A172 (cell line): ENCODE results near the gene TCN2. TPM values are rescaled to one million over a fixed set of nuclear protein-coding genes. Genes with fewer than 3 reads are reported as not detected.
A peak's percentile ranks its signal among the peaks of the same experiment; 100 is the strongest.
"Not testable (repeated sequence)": the region's sequence is repeated elsewhere in the genome, so short reads cannot be mapped to it uniquely, and the experiment has no call there.

Source experiments
- DNase-seq: peaks from one replicate; pipeline ENCODE4 v3.0.0-alpha.2; 2015; ENCODE audit warnings: low spot score
- total RNA-seq: library from RNA; depleted of rRNA; stranded (reverse); fragments of >200 nt; shearing (Covaris generic); gene quantifications from 2 replicates; pipeline ENCODE4 v1.2.3, GENCODE V29; 2014

TCN2 gene
- total RNA-seq, 1 experiment from 2014 or later, result 6.6 TPM

DNA sequence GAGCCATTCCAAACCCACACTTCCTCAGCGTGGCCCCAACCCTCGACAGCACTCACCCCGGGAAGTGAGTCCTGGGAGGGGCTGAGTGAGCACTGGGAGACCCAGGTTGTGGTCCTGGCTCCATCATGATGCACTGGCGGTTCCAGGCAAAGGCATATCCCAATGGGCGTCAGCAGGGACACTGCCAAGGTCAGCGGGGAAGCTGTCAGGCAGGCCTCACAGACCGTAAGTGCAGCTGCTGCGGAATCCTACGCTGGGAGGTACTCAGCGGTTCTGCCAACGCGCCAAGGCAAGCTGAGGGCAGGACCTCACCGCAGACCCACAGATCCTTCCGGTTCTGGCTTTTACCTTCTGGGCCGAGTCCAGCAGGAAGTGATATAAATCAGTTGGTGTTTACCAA, 31.1 kb upstream of the TCN2 start:
- peak; percentile 32 for DNase-seq

DNA sequence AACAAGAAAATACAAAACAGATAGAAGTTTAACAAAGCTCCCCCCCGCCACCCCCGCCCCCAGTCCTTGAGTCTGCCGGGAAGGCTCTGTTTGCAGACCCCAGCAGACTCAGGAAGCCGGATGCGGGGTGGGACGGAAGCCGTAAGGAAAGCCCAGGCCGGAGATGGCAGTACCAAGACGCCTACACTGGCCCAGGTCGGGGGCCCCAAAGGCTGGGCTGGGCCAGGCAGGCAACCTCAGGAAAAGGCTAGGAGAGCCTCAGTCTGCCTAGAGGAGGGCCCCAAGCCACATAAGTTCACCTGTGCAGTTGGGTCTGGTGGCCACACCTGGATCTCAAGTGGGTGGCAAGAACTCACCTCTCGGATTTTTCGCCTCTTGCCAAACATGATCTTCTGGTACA, 28.5 kb upstream of the TCN2 start:
- no peak for DNase-seq

DNA sequence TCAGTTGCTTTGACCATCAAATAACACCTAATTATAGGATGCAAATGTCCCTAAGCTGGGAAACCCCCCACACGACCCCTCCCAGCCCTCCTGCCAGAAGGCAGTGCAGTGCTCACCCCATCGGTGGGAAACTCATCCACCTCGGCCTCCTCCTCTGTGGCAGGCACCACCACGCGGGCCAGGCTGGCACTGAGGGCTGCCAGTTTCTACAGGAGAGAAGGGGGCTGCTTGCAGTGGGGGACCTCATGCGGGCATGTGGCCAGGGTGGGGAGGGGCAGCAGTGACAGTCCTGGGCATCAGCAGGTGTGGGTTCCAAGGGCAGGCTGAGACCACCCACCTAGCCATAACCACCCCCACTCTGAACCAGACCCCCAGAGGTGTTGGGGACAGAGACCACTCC, 26.1 kb upstream of the TCN2 start:
- no peak for DNase-seq

DNA sequence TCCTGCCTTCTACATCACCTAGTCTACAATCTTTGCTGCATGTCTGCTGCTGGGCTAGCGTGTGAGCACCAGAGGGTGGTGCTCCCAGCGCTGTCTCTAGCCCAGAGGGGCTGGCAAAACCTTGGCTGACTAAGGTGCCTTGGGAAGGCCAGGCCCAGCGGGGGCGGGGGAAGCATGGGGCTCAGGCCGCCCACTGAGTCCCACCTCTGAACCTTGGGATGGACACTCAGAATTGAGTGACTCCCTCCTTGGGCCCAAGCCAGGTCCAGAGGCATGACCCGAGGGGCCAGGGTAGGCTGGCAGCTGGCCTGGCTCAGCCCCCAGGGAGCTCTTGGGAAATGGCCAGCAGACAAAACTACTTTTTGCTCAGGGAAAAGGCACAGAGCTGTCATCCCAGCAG, 24.9 kb upstream of the TCN2 start:
- DNase-seq, result no peak

DNA sequence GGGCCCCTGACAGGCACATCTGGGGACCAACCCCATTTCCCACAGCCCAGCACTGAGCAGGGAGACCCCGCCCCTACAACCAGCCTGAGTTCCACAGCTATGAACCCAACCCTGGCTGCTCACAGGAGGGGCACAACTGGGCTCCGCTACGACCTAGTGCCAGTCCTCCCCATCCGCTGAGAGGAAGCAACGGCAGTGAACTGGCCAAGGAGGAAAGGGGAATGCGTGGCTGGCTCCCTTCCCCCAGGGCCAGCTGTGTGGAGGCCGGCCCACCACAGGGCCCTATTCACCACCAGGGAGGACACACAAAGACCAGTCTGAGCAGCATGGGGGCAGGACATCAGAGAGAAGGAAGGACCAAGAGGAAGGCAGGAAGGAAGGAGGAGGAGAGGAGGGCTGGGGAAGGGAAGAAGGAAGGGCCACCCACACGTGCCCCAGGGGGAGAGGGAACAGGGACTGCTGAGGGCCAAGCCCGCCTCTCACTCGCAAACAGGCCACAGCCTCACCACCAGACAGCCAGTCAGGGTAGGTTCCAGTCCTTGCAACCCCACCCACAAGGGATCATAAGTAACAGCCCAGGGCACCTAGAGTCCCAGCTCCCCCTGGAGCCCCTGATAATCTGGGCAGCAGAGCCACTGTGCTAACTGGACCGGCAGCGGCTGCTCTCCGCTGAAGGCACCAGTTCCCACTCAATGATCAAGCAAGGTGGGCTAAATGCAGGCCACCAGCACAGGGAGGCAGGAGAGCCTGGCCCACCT, 24.0 kb upstream of the TCN2 start:
- DNase-seq, result no peak

DNA sequence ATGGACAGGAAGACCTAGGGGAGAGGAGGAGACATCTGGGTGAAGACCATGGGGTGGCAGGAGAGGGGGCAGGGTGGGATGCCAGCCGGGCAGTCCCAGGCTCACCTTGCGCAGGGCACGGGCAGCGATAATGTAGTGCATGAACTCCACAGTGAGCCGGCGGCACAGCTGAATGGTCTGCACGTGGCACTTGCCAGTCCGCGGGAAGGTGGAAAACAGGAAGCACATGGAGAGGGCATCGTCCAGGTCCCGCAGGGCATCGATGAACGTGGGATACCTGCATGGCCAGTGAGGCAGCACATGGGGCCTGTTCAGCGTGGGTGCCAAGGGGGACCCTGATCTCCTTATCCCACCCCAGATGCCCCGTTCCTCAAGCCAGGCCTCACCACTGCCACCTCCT, 22.5 kb upstream of the TCN2 start:
- DNase-seq, result no peak

DNA sequence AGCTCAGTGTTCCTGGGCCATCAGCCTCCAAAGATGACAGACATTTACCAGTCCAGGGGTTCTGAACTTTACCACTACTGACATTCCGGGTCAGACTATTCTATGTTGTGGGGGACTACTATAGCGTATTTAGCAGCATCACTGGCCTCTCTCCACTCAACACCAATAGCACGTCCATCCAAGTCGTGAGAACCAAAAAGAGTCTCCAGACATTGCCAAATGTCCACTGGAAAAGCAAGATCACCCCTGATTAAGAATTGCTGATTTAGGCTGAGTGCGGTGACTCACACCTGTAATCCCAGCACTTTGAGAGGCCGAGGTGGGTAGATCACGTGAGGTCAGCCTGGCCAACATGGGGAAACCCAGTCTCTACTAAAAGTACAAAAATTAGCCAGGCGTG, 20.6 kb upstream of the TCN2 start:
- no peak for DNase-seq

DNA sequence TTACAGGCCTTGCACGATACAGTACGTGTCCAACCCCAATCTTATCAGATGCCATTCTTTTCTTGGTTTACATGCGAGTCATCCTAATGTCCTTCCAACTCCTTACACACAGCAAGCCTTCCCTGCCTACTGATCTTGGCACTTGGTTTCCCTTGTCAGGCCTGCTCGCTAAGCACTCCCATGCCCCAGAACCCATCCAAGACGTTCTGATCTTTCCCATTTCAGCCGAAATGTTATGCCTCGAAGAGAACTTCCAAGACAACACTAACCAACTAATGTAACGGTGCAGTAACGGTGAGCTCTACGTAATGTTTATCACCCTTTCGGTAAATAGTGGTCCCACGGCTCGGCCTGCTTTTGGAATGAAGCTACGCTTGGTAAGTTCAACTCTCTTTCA, 15.8 kb upstream of the TCN2 start:
- DNase-seq, result no peak

DNA sequence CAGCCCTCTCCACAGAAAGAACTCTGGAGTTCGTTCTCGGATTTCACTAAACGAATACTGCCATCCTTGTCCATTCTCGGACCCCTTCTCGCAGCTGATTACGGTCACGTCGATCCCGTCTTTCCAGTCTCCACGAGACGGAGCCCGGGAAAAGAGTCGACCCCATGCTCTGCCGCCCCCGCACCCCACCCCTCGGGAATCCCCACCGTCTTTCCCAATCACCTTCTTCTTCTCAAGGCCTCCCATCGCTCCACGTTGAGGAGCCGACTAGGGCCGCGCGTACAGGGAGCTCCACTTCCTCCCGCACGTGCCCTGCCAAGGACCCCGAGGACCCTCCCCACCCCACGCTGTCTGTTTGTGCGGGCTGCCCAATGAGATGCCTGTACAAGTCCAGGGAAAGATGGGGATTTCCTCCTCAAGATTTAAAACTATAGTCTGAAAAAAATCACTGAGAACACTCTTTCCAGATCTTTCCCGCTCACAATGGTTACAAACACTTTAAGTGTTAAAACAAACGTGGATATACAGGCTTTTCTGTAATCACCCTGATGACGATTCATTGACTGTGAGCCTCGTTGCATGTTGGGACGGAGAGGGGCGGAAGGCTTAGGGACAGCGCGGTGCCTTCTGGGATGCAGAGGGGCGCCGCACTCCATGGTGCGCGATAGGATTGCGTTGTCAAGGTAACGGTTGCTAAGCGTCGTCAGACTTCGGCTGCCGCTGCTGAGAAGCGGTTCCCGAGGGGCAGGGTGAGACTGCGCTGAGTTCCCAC, 15.2 kb upstream of the TCN2 start, which contains the start of gene PES1:
PES1 (minus strand) TSS at position 323 of the 772 bp plus-strand sequence; CDS start at position 246, 77 bp downstream.
- peak; percentile 91 for DNase-seq

DNA sequence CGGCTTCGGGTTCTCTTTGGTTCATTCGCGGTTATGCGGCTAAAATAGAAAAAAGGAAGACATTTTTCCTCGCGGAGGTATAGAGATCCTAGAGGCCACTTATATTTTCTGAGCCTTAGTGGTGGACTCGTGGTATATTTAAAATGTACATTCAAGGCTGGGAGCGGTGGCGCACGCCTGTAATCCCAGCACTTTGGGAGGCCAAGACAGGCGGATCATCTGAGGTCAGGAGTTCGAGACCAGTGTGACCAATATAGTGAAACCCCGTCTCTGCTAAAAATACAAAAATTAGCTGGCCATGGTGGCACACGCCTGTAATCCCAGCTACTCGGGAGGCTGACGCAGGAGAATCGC, 14.6 kb upstream of the TCN2 start:
- DNase-seq, result not testable (repeated sequence)

DNA sequence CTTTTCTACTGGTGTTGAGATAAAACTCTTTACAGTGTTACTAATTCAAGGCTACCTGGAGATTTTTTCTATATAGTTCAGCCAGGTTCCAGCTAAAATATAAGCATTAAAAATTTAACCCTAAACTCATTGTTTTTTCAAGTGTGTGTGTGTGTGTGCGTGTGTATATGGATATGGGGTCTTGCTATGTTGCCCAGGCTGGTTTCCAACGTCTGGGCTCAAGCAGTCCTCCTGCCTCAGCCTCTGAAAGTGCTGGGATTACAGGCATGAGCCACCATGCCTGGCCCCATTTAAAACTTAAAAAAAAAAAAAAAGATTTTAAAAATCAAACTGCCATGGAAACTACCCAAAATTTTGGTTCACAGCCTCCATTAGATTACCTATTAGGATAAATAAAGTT, 10.8 kb upstream of the TCN2 start:
- DNase-seq, result no peak

DNA sequence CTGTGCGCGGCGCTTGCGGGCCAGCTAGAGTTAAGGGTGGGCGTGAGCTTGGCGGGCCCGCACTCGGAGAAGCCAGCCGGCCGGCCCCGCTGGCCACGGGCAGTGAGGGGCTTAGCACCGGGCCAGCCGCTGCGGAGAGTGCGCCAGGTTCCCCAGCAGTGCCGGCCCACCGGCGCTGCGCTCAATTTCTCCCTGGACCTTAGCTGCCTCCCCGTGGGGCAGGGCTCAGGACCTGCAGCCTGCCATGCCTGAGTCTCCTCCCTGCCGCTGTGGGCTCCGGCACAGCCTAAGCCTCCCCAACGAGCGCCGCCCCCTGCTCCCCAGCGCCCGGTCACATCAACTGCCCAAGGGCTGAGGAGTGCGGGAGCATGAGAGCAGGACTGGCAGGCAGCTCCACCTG, 10.1 kb upstream of the TCN2 start:
- DNase-seq, result no peak

DNA sequence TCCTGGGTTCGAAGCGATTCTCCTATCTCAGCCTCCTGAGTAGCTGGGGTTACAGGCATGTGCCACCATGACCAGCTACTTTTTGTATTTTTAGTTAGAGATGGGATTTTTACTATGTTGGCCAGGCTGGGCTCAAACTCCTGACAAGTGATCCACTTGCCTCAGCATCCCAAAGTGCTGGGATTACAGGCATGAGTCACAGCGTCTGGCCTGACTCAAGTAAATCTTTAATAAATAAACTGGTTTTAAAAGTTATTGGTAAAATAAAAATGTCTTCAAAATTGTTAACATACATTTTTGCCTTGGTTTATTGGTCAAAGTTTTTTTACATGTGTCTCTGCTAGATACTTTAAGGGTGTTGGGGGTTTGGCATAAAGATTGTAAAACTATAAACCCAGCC, 8.0 kb upstream of the TCN2 start:
- no peak for DNase-seq

DNA sequence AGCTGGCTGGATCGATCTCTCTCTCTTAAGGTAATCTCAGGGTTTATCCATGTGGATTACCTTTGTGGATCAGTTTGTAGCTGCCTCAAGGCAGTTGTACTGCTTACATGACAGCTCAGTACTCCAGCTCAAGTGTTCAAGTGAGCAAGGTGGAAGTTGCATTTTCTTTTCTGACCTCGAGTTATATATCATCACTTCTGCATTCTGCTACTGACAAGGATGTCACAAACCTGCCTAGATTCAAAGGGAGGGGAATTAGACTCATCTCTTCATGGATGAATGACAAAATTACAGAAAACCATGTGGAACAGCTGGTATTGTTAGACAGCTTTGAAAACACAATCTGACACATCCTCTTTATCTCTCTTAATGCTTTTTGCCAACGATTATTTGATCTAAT, 6.1 kb upstream of the TCN2 start:
- no peak for DNase-seq

DNA sequence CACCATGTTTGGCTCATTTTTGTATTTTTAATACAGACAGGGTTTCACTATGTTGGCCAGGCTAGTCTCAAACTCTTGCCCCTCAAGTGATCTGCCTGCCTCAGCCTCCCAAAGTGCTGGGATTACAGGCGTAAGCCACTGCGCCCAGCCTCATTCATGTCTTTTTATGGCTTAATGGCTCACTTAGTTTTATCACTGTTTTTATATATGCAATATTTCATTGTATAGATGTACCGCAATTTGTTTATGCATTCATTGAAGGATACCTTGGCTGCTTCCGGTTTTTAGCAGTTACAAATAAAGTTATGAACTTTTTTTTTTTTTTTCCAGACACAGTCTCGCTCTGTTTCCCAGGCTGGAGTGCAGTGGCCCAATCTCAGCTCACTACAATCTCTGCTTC, 5.5 kb upstream of the TCN2 start:
- no peak for DNase-seq

DNA sequence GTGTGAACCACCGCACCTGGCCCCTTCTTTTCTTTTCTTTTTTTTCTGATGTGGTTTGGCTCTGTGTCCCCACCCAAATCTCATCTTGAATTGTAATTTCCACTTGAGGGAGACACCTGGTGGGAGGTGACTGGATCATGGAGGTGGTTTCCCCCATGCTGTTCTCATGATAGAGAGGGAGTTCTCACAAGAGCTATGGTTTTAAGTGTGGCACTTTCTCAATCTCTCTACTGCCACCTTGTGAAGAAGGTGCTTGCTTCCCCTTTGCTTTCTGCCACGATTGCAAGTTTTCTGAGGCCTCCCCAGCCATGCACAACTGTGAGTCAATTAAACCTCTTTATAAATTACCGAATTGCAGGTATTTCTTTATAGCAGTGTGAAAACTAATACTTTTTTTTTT, 4.9 kb upstream of the TCN2 start:
- DNase-seq, result peak; percentile 21

DNA sequence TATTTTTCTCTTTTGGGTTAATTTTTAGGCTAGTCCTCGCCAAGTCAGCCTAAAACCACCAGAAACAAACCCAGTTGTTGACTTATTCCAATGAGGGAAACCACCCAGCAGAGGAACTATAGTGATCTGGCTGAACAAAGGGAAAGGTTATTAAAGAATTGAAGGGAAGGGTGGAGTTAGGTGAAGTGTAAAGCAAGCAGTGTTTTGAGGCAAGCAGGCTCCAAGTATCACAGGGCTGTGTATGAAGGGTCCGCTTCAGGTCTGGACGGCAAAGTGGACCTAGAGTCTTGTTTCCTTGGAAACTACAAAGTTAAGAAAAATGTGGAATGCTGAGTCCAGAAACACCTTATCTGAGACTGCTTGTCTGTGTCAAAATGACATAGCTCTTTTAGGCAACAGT, 3.2 kb upstream of the TCN2 start:
- no peak for DNase-seq

DNA sequence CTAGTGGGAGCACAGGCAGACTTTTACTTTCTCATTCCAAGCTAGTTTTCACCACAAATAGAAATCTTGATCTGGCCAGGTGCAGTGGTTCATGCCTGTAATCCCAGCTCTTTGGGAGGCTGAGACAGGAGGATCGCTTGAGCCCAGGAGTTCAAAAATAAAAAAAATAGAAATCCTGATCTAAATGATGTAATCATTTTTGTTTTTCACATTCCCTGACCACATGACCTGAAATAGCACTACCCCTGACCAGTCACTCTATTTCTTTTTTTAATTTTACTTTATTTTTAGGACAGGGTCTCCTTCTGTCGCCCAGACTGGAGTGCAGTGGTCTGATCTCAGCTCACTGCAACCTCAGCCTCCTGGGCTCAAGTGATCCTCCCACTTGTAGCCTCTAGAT, 2.3 kb upstream of the TCN2 start:
- DNase-seq, result no peak

DNA sequence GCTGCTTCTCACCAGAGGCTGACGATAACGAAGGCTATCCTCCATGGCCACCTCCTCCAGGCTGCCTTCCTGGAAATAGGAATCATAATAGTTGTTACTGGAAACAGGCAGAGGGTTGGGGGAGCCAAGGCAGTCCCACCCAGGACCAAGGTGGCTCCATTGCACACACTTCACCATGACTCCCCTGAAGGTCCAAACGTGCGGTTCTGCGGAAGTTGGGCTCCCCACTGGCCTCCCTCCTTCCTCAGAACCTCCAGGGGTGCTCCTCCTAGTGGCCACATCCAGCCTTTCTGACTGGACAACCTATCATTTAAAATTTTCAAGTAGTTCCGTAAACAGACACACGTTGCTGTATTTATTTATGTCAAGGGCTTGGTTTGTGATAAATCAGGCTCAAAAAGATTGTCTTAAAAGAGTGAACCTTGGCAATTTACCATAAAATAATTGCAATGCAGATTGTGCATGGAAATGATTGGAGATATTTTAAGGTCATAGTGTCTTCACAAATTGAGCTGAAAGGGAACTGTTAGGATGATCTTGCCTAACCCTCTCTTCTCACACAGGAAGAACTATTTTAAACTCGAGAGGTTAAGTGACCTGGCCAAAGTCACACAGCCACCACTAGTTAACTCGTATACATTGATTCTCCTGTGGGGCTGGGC, 1.4 kb upstream of the TCN2 start:
- peak; percentile 26 for DNase-seq

DNA sequence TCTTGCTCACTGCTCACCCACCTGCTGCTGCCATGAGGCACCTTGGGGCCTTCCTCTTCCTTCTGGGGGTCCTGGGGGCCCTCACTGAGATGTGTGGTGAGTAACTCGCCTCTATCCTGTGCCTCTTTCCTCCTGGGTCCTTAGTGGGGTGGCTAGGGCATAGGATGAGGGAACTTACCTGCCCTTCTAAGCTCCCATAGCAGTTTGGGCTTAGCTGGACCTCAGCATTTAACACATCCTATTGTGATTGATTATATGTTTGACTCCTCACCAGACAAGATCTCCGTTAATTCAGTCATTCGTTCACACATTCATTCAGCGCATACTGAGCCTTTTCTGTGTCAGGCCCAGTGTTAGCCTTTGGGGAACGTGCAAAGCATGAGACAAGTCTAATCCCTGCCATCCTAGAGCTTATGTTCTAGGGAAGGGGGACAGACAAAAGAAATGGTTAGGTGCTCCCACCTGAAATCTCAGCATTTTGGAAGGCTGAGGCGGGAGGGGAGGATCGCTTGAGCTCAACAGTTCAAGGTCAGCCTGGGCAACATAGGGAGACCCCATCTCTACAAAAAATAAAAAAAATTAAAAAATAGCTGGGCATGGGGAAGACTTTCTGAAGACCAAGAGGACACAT, 441 bp downstream of the TCN2 start:
- DNase-seq, result no peak

DNA sequence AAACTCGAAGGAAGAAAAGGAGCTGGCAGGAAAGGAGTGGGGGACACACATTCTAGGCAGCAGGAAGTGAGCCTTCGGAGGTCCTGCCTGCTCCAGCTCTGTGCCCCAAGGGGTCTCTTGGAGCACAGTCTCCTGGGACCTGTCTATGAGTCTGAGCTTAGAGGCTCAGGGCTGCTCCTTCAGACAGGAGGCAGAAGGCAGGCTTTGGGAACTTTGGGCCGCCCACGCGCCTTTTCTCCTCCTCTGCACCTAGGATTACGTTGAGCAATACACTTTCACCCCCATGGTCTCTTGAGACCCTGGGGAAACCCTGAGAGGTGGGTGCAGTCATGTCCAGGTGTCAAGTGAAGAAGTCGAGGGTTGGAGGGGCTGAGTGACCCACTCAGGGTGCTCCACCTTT, 965 bp downstream of the TCN2 start:
- DNase-seq, result no peak
